ENCODE data around the gene S100A3.

Gene S100A3

DNA sequence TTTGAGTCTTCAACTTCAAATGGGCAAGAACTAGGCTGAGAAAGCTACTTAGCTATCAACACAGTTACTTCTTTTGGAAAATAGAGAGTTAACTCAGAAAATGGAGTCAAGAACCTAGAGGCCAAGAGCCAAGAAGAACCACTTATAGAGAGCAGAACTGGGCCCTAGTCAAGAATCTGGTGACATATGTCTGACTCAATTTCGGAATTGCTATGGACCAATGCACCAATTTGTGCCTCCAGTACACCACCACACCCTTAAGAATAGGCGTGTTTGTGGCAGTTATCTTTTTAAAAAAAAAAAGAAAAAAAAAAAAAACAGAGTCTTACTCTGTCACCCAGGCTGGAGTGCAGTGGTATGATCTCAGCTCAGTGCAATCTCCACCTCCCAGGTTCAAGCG, 8.8 kb upstream of the S100A3 start:
- no peaks in the 10 kb centered on the region for H3K4me1 ChIP-seq (ENCODE audit: insufficient read depth, low read length)

DNA sequence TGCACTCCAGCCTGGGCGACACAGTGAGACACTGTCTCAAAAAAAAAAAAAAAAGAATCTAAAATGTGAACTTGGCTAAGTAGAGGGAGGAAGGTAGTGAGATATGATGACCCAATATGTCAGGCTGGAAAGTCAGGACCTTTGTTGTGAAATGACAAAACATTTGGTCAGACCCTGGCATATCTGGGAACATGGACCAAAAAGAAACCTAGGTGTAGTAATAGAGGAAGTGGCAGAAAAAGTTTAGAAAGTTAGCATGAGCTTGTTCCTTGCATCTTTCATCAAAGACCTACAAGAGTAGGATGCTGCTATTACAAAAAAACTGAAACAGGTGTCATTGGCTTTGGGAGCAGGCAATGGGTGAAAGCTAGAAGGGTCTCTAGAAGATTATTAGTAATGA, 7.3 kb upstream of the S100A3 start:
- Histone ChIP-seq H3K4me3 (ENCODE audit: low read length) (no peak overlapping the region), H3K36me3 (ENCODE audit: insufficient read depth, low read depth, low read length) (no peaks in the 10 kb centered on the region), H3K27me3 (ENCODE audit: insufficient read depth, low read length) (no peaks in the 10 kb centered on the region), H3K27ac (ENCODE audit: low read length) (no peak overlapping the region), H3K9me3 (ENCODE audit: insufficient read depth, low read depth, low read length) (no peaks in the 10 kb centered on the region), H3K9ac (ENCODE audit: low read depth, low read length) (no peak overlapping the region), H3K4me1 (ENCODE audit: insufficient read depth, low read length) (no peaks in the 10 kb centered on the region)

More for the DNA sequence above, 8.8 kb upstream of the S100A3 start:
- Histone ChIP-seq H3K9ac (ENCODE audit: low read depth, low read length) (no peak overlapping the region), H3K27me3 (ENCODE audit: insufficient read depth, low read length) (no peaks in the 10 kb centered on the region), H3K36me3 (ENCODE audit: insufficient read depth, low read depth, low read length) (no peaks in the 10 kb centered on the region), H3K4me3 (ENCODE audit: low read length) (no peak overlapping the region), H3K9me3 (ENCODE audit: insufficient read depth, low read depth, low read length) (no peaks in the 10 kb centered on the region), H3K27ac (ENCODE audit: low read length) (no peak overlapping the region)

DNA sequence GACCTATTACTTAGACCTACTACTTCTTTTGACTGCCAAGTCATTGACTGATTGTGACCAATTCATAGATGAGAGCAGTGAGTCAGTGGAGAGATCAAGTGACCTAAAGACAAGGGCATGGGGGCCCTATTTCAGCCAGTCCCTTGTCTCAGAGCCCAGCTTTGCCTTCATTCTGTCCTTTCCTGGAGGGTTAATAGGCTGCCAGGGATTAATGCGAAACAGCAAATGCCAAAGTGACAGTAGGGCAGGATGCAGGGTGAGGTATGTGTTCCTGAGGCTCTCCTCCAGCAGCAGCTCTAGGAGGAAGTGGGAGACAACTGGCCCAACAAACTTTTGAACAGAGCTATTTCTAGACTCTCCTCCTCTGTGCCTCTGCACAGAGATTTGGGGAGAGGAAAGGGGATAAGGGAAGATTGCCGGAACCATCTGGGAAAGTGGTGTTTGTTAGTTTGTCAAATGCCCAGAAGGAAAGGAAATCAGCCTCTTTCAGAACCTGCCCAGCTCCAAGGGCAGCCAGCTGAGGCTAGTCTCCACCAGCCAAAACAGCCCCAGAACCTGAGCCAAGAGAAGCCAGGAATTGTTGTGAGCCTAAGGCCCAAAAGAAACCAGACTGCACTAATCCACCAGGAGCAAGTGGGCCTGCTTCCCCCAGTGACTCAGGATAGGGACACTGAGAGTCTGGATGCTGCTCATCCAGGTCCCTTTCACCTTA, 4.9 kb upstream of the S100A3 start:
- Histone ChIP-seq H3K4me1 (ENCODE audit: insufficient read depth, low read length) (peaks cover 8% of the 10 kb centered on the region; the same call in 1 of the 2 replicates), H3K36me3 (ENCODE audit: insufficient read depth, low read depth, low read length) (no peaks in the 10 kb centered on the region), H3K9ac (ENCODE audit: low read depth, low read length) (no peak overlapping the region), H3K4me3 (ENCODE audit: low read length) (no peak overlapping the region), H3K27me3 (ENCODE audit: insufficient read depth, low read length) (no peaks in the 10 kb centered on the region), H3K9me3 (ENCODE audit: insufficient read depth, low read depth, low read length) (no peaks in the 10 kb centered on the region), H3K27ac (ENCODE audit: low read length) (no peak overlapping the region)

DNA sequence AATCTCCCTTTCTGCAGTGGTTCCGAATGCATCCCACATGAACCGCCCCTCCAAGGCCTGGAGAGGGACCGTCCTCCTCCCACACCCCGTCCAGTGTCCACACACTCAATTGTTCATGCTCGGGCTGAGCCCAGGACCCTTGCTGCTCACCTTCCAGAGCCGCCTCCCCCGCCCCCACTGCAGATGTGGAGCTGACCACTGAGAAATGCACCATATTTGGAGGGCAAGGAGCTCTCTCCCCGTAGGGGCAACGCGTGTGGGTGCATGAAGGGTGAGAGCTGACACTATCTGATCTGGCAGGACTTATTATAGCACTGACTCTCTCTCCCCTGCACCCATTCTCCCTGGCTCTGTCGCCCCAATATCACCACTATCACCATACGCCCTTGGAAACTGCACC, 4.0 kb upstream of the S100A3 start:
- no peaks in the 10 kb centered on the region for H3K9me3 ChIP-seq (ENCODE audit: insufficient read depth, low read depth, low read length)
- no peak overlapping the region for H3K4me3 ChIP-seq (ENCODE audit: low read length)
- peaks cover 9% of the 10 kb centered on the region; the same call in 1 of the 2 replicates for H3K4me1 ChIP-seq (ENCODE audit: insufficient read depth, low read length)
- H3K27me3 ChIP-seq (ENCODE audit: insufficient read depth, low read length) = no peaks in the 10 kb centered on the region
- no peaks in the 10 kb centered on the region for H3K36me3 ChIP-seq (ENCODE audit: insufficient read depth, low read depth, low read length)
- no peak overlapping the region for H3K9ac ChIP-seq (ENCODE audit: low read depth, low read length)
- H3K27ac ChIP-seq (ENCODE audit: low read length) = no peak overlapping the region

DNA sequence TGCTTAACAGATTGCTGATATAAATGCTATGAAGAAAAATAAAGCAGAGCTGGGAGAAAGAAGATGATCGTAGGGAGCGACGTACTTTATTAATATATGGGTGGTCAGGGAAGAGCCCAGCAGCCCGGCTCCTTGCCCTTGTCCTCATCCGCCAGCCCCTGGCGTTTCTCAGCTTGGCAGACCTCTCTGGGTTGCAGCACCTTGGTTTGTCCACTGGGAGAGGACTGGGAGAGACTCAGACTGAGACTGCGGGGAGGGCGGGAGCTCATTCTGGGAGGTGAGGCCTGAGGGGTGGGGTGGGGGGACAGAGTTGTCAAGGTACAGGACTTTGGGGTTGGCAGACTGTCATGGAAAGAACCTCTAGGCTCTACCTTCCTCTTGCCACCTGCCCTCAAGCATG, 3.3 kb upstream of the S100A3 start:
- no peak overlapping the region for H3K4me3 ChIP-seq (ENCODE audit: low read length)
- no peak overlapping the region for H3K27ac ChIP-seq (ENCODE audit: low read length)
- H3K4me1 ChIP-seq (ENCODE audit: insufficient read depth, low read length) = peaks cover 9% of the 10 kb centered on the region; the same call in 1 of the 2 replicates
- no peaks in the 10 kb centered on the region for H3K36me3 ChIP-seq (ENCODE audit: insufficient read depth, low read depth, low read length)
- H3K9me3 ChIP-seq (ENCODE audit: insufficient read depth, low read depth, low read length) = no peaks in the 10 kb centered on the region
- H3K9ac ChIP-seq (ENCODE audit: low read depth, low read length) = no peak overlapping the region
- no peaks in the 10 kb centered on the region for H3K27me3 ChIP-seq (ENCODE audit: insufficient read depth, low read length)

DNA sequence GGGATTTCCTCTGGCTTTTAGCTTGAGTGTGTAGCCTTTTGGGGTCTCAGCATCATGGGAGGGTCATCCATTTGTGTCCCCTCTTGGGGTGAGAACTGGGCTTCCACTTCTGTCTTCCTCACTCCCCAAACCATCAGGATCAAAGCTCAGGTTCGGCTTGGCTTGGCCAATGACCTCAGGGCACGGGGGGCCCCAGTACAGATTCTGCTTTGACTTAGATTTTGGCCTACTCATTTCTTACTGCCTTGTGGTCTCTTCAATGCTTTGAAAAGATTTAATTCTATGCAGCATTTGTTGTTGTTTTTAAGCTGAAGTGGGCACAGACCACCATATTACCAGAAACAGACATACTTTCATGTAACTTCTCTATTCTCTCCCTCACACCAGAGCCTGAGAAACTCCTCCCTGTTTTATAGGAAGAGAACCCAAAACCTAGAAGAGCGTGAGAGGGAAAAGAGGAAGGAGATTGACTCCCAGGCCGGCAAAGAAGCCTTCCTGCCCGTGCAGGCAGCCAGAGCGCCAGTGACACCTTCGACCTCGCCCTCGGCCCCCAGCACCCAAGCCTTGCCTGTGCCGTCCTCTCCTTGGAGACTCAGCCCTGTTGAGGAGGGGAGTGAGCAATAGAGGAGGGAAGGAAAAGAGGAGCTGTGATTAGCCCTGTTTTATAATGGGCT, 1.9 kb upstream of the S100A3 start:
- H3K27me3 ChIP-seq (ENCODE audit: insufficient read depth, low read length) = no peaks in the 10 kb centered on the region
- no peak overlapping the region for H3K27ac ChIP-seq (ENCODE audit: low read length)
- no peak overlapping the region for H3K4me3 ChIP-seq (ENCODE audit: low read length)
- H3K9me3 ChIP-seq (ENCODE audit: insufficient read depth, low read depth, low read length) = no peaks in the 10 kb centered on the region
- peaks cover 9% of the 10 kb centered on the region for H3K4me1 ChIP-seq (ENCODE audit: insufficient read depth, low read length)
- no peaks in the 10 kb centered on the region for H3K36me3 ChIP-seq (ENCODE audit: insufficient read depth, low read depth, low read length)
- no peak overlapping the region for H3K9ac ChIP-seq (ENCODE audit: low read depth, low read length)

DNA sequence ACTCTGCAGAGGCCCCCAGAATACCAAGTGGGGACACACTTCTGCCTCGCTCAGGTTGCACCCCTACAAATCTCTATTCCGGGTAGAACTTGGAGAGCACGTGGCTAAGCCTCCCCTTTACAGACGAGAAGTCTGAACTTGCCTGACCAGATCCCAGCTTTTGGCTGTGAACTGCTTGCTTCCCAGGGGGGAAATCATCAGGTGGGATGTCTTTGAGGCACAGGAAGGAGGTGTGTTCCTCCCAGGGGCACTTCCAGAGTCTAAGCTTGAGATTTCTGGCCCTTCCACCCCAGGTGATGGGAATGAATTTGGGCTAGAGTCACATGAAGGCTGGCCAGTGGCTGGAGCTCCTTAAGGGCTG, 1.3 kb upstream of the S100A3 start:
- no peak overlapping the region for H3K4me3 ChIP-seq (ENCODE audit: low read length)
- peaks cover 15% of the 10 kb centered on the region for H3K4me1 ChIP-seq (ENCODE audit: insufficient read depth, low read length)
- no peaks in the 10 kb centered on the region for H3K36me3 ChIP-seq (ENCODE audit: insufficient read depth, low read depth, low read length)
- no peaks in the 10 kb centered on the region for H3K9me3 ChIP-seq (ENCODE audit: insufficient read depth, low read depth, low read length)
- H3K9ac ChIP-seq (ENCODE audit: low read depth, low read length) = no peak overlapping the region
- no peaks in the 10 kb centered on the region for H3K27me3 ChIP-seq (ENCODE audit: insufficient read depth, low read length)
- no peak overlapping the region for H3K27ac ChIP-seq (ENCODE audit: low read length)

DNA sequence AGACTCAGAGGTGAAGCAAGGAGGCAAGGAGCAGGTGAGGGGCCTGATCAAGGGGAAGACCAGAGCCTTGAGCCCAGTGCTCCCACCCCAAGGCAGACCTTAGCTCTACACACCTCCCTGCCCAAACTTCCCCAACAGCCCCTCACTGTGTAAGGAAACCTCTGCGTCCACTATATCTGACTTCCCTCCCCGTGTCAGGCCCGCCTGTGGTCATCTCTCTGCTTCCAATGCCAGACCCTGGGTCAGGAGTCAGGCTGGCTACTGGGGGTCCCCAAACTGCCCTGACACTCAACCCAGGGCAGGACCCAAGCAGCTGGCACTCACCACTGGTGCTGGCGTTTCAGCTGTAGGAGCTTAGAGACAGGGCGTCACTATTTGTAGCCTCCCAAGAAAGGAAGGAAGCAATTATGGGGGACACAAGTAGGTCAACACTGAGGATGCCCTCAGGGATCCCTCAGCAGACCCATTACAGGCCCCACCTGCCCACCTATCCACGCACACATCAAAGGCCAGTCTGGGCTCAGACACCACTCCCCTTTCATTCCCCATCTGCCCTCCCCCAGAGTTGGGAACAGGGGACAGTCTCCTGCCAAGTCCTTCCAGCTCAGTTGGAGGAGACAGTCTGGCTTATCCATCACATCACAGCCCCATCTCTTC, 811 bp upstream of the S100A3 start:
- no peaks in the 10 kb centered on the region for H3K36me3 ChIP-seq (ENCODE audit: insufficient read depth, low read depth, low read length)
- no peaks in the 10 kb centered on the region for H3K27me3 ChIP-seq (ENCODE audit: insufficient read depth, low read length)
- H3K9me3 ChIP-seq (ENCODE audit: insufficient read depth, low read depth, low read length) = no peaks in the 10 kb centered on the region
- peaks cover 18% of the 10 kb centered on the region for H3K4me1 ChIP-seq (ENCODE audit: insufficient read depth, low read length)
- H3K27ac ChIP-seq (ENCODE audit: low read length) = no peak overlapping the region
- no peak overlapping the region for H3K9ac ChIP-seq (ENCODE audit: low read depth, low read length)
- no peak overlapping the region for H3K4me3 ChIP-seq (ENCODE audit: low read length)

DNA sequence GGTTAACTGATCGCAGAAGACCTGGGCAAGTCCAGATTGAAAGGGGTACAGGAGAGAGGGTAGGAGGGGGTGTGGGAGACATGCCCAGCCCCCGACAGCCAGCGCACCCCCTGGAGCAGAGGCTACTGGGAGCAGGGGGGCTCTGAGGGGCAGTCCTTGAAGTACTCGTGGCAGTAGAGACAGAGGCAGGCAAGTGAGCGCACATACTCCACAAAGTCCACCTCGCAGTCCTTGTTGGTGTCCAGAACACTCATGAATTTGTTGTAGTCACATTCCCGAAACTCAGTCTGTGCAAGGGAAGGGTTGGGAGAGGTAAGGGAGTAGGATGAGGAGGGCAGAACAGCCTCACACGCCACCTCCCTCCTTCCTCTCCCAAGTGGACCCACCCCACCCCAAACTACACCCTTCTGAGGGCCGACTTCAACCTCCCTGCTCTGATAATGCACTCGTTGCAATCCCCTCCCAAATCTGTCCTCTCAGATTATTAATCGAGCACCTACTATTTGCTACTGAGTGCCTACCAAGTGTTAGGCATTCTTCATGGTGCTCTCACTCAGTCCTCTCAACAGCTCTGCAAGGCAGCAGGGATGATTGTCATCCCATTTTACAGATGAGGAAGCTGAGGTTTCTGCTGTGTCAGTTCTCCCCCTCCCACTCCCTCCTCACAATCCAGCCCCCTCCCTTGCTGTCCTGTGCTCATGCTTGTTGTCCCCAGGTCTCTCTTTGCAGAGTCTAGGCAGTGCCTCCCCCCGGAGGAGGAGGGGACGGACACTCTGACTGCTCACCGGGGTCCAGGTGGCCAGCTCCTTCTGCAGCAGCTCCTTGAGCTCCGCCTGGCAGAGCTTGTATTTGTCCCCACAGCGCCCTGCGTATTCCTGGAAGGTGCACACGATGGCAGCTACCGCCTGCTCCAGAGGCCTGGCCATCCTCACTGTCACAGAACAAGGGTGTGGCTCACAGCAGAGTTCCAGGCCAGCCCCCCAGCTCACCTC, 1.2 kb downstream of the S100A3 start:
- Histone ChIP-seq H3K36me3 (ENCODE audit: insufficient read depth, low read depth, low read length) (no peaks in the 10 kb centered on the region), H3K9me3 (ENCODE audit: insufficient read depth, low read depth, low read length) (no peaks in the 10 kb centered on the region), H3K4me3 (ENCODE audit: low read length) (no peak overlapping the region), H3K9ac (ENCODE audit: low read depth, low read length) (no peak overlapping the region), H3K4me1 (ENCODE audit: insufficient read depth, low read length) (peaks cover 23% of the 10 kb centered on the region), H3K27me3 (ENCODE audit: insufficient read depth, low read length) (no peaks in the 10 kb centered on the region), H3K27ac (ENCODE audit: low read length) (no peak overlapping the region)

DNA sequence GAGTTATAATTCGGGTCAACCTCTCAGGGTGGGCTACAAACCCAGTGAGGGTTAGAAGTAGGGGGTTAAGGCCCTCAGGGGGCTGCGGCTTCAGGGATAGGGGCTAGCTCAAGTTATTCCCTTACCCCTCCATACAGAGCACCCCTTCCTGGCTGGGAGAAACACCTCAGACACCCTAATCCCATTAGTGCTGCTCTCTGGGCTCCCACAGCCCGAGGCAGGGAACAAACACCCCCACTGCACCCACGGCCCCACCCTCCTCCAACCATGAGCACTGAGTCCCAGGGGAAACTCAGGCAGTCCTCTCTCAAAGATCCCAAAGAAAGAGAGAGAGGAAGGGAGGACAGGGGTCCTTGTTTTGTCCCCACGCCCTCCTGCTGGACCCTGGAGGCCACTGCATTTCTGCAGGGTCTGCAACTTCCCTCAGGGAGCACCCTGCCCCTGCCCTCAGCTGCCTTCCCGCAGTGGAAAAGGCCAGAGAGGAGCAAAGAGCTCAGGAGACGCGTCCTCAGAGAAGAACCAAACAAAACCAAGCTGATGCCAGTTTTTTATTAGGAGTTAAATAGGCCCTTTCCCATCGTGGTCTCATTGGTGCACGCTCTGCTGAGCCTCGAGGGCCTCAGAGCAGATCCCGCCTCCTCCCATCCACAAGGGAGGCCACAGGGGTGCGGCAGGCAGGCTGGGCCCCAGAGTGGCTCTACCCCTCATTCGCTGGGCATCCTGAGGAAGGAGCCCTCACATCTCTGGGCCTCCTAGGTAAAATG, 2.1 kb downstream of the S100A3 start:
- Histone ChIP-seq H3K36me3 (ENCODE audit: insufficient read depth, low read depth, low read length) (no peaks in the 10 kb centered on the region), H3K4me1 (ENCODE audit: insufficient read depth, low read length) (peaks cover 23% of the 10 kb centered on the region), H3K27me3 (ENCODE audit: insufficient read depth, low read length) (no peaks in the 10 kb centered on the region), H3K4me3 (ENCODE audit: low read length) (no peak overlapping the region), H3K27ac (ENCODE audit: low read length) (no peak overlapping the region), H3K9ac (ENCODE audit: low read depth, low read length) (no peak overlapping the region), H3K9me3 (ENCODE audit: insufficient read depth, low read depth, low read length) (no peaks in the 10 kb centered on the region)

DNA sequence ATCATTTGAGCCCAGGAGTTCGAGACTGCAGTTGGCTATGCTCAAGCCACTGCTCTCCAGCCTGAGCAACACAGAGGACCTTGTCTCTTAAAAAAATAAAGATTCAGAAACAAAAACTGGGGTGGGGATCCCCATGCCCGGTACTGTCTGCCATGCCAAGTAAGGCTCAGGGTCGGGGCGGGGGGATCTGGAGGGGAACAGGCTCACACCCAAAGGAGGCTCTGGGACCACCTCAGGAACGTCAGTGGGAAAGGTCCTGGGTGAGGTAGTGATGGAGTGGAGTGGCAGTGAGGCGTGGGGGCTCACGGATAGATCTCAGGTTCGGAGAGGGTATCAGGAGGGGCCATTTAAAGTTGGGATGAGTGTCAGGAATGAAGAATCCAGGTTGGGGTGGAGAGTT, 2.7 kb downstream of the S100A3 start:
- Histone ChIP-seq H3K9ac (ENCODE audit: low read depth, low read length) (no peak overlapping the region), H3K36me3 (ENCODE audit: insufficient read depth, low read depth, low read length) (no peaks in the 10 kb centered on the region), H3K4me1 (ENCODE audit: insufficient read depth, low read length) (peaks cover 23% of the 10 kb centered on the region), H3K27ac (ENCODE audit: low read length) (no peak overlapping the region), H3K9me3 (ENCODE audit: insufficient read depth, low read depth, low read length) (no peaks in the 10 kb centered on the region), H3K4me3 (ENCODE audit: low read length) (no peak overlapping the region), H3K27me3 (ENCODE audit: insufficient read depth, low read length) (no peaks in the 10 kb centered on the region)
